Measurements from ENCODE around the gene NOLC1.

NOLC1 gene

DNA sequence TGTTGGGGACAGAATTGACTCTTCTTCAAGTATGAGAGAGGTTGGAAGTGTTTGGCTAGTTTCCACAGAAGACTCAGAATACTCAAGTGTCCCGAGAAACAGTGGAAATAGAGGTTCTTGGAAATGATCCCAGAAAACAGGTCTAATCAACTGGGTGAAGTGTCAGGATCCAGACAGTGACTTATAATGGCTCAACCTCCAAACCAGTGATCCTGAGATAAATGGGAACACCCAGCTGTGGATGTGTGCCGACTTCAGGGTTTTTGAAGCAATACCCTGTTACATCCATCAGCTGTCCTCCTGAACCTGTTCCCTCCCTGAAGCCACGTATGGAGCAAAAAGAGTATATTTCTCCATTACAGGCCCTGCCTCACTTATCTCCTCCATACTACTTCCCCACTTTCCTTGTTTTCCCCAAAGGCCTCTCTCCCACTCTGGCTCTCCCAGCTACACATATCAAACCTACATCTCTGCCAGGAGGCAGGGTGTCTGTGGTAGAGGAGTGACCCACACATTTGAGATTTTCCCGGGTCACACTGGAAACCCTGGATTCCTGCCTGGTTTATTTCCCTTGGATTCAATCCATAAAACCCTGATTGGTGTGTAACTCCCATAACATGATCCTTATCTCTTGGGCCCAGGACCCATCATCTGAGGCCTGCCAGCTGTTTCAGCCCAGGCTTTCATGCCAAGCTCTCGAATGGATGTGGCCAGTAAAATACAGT is 56.3 kb downstream of the NOLC1 start:
- DNase-seq (ENCODE audit: low read depth) = no peak

GRCh38 chr10:102211615-102212299 is 59.6 kb downstream of the NOLC1 start:
- DNase-seq (ENCODE audit: low read depth) = no peak

All from stimulated activated CD8-positive, alpha-beta memory T cell treated with anti-CD3 and anti-CD28 coated beads, Interleukin-12 subunit alpha, Interleukin-12 subunit beta, amount 100 ng/mL, for 4 hours (primary cell).